MCF 10A (cell line): Measurements from ENCODE around the gene PPP1R1C. TPM values are rescaled to one million over a fixed set of nuclear protein-coding genes. Genes with fewer than 3 reads are reported as not detected.

Experiments
- BruUV-seq: library from RNA; stranded (reverse); fragments of 400-500 nt; replicated peaks from 2 replicates; lab custom pipeline; 2021; lab: Mats Ljungman, UMichigan
- CTCF ChIA-PET: fragments of 300-600 bp; sonication (Branson Sonifier 250); formaldehyde crosslinking; extraction: SDS; loops from one replicate; lab custom pipeline; 2021; ENCODE audit warnings: antibody characterized with exemption, inconsistent platforms; lab: Yijun Ruan, JAX
- POLR2A ChIA-PET: fragments of 300-600, 350-650 bp; sonication (Branson Sonifier 250); formaldehyde crosslinking; extraction: SDS; loops from one replicate; lab custom pipeline; 2020; ENCODE audit warnings: antibody characterized with exemption, inconsistent platforms; lab: Yijun Ruan, JAX
- DNase-seq: peaks from one replicate; pipeline ENCODE4 v3.0.0-alpha.2; 2018; ENCODE audit not compliant: unreplicated experiment
- H3K27ac Mint-ChIP-seq: one replicate; pipeline ENCODE4 v1.8.0; 2022; ENCODE audit warnings: mild to moderate bottlenecking, low read depth, mixed read lengths; ENCODE audit not compliant: unreplicated experiment
- H3K27me3 Mint-ChIP-seq: one replicate; pipeline ENCODE4 v1.8.0; 2022; ENCODE audit warnings: mixed read lengths; ENCODE audit not compliant: insufficient read depth, unreplicated experiment
- H3K36me3 Mint-ChIP-seq: one replicate; pipeline ENCODE4 v1.8.0; 2022; ENCODE audit warnings: mild to moderate bottlenecking, moderate library complexity, mixed read lengths; ENCODE audit not compliant: insufficient read depth, unreplicated experiment
- H3K4me1 Mint-ChIP-seq: one replicate; pipeline ENCODE4 v1.8.0; 2022; ENCODE audit warnings: mixed read lengths; ENCODE audit not compliant: insufficient read depth, unreplicated experiment
- H3K4me3 Mint-ChIP-seq: one replicate; pipeline ENCODE4 v1.8.0; 2022; ENCODE audit warnings: mild to moderate bottlenecking, moderate library complexity, mixed read lengths; ENCODE audit not compliant: unreplicated experiment
- H3K9me3 Mint-ChIP-seq: one replicate; pipeline ENCODE4 v1.8.0; 2022; ENCODE audit warnings: mixed read lengths; ENCODE audit not compliant: unreplicated experiment
- CTCF ChIP-seq: fragments of 200-600 bp; IDR thresholded peaks from one replicate; pipeline ENCODE4 v1.8.0; 2022; ENCODE audit warnings: antibody characterized with exemption, mild to moderate bottlenecking; ENCODE audit not compliant: unreplicated experiment
- intact Hi-C: fragments of 100-400 bp; cut with micrococcal nuclease; formaldehyde crosslinking; loops from 2 replicates; pipeline ENCODE4 v1.14.1; 2022
- total RNA-seq: library from RNA; stranded (reverse); gene quantifications from 2 replicates; pipeline ENCODE4 v1.2.3, GENCODE V29; 2022

PPP1R1C gene
- total RNA-seq, 1 experiment from 2014 or later, result not detected

GRCh38 chr2:182061739-182062138 lies 76.1 kb downstream of the PPP1R1C start:
- intact Hi-C loops, result no loop called here
- ChIA-PET CTCF (interaction anchor here (1.1 kb wide), 1 partner anchor 16 kb away, joined by 7 read pairs; no protein-coding TSS in a partner anchor), POLR2A (no interaction called here)
- Mint-ChIP-seq H3K27me3 (no peaks in the 10 kb centered on the region), H3K36me3 (peaks cover 4% of the 10 kb centered on the region), H3K27ac (no peak overlapping the region), H3K4me1 (peaks cover 7% of the 10 kb centered on the region), H3K9me3 (no peaks in the 10 kb centered on the region), H3K4me3 (no peak overlapping the region)
- TF ChIP-seq CTCF, result no peak
- no peak for DNase-seq
- no TSS peak for BruUV-seq

- ChIA-PET POLR2A (no interaction called here), CTCF (no interaction called here)
- no peak for DNase-seq
- Mint-ChIP-seq H3K9me3 (no peaks in the 10 kb centered on the region), H3K27ac (no peak overlapping the region), H3K36me3 (peaks cover 6% of the 10 kb centered on the region), H3K4me1 (peaks cover 14% of the 10 kb centered on the region), H3K4me3 (no peak overlapping the region), H3K27me3 (no peaks in the 10 kb centered on the region)
- no TSS peak for BruUV-seq
- intact Hi-C loops, result no loop called here
- no peak for TF ChIP-seq CTCF
These were observed 76.8 kb downstream of the PPP1R1C start for GRCh38 chr2:182062329-182062972.

- Mint-ChIP-seq H3K9me3 (no peaks in the 10 kb centered on the region), H3K4me3 (no peak overlapping the region), H3K36me3 (peaks cover 6% of the 10 kb centered on the region), H3K4me1 (peaks cover 16% of the 10 kb centered on the region), H3K27me3 (no peaks in the 10 kb centered on the region), H3K27ac (no peak overlapping the region)
- BruUV-seq, result no TSS peak
- ChIA-PET CTCF (interaction anchor here (0.5 to 1.4 kb wide), 3 partner anchors 9 to 165 kb away, joined by 3 to 4 read pairs (median 3); no protein-coding TSS in a partner anchor), POLR2A (interaction anchor here (0.5 to 0.6 kb wide), 2 partner anchors 115 to 1690 kb away, joined by 3 read pairs; no protein-coding TSS in a partner anchor)
- intact Hi-C loops, result no loop called here
- no peak for TF ChIP-seq CTCF
- DNase-seq, result no peak
These were observed 78.5 kb downstream of the PPP1R1C start for GRCh38 chr2:182064019-182064778.
